ENCODE results near the gene GNG7. TPM values are rescaled to one million over a fixed set of nuclear protein-coding genes. Genes with fewer than 3 reads are reported as not detected.

The GNG7 gene
- polyA plus RNA-seq, 1 donor (not counting 4 experiments of a cell fraction or from before 2014, with no cell fraction given), result 0.01 TPM

GRCh38 chr19:2552859-2553258 lies 149.6 kb downstream of the GNG7 start:
- H3K27ac ChIP-seq (ENCODE audit: control insufficient read depth, insufficient read depth, low read length), result no peak overlapping the region
- H2AFZ ChIP-seq (ENCODE audit: control insufficient read depth, low read length), result peak overlapping the region; percentile 71
- H3K79me2 ChIP-seq (ENCODE audit: control insufficient read depth, insufficient read depth, low read length), result no peaks in the 10 kb centered on the region
- dilution Hi-C loops (cut with MboI; ENCODE audit: extremely low pct_ligation_motif_present, low sequenced_read_pairs), result no loop called here
- no peak overlapping the region for H3K9ac ChIP-seq (ENCODE audit: control insufficient read depth, extremely low read depth, insufficient read depth, low read length)
- no peak for DNase-seq (ENCODE audit: low read depth, low spot score)
- peak overlapping the region; percentile 85 for H3K4me2 ChIP-seq (ENCODE audit: control insufficient read depth, extremely low read depth, insufficient read depth, low read depth, low read length)
- H3K9me1 ChIP-seq (ENCODE audit: control insufficient read depth, extremely low read depth, insufficient read depth, low read length), result no peaks in the 10 kb centered on the region
- H3K4me1 ChIP-seq (ENCODE audit: control insufficient read depth, extremely low read depth, insufficient read depth, low read length), result peaks cover 3% of the 10 kb centered on the region
- no peaks in the 10 kb centered on the region for H3K36me3 ChIP-seq (ENCODE audit: control insufficient read depth in 2 of 2, extremely low read depth in 1 of 2, insufficient read depth in 2 of 2, low read length in 2 of 2)
- TF ChIP-seq EZH2 (IDR thresholded peaks at IDR 0.05; ENCODE audit: low read length) (no peak), CTCF (optimal IDR thresholded peaks at IDR 0.05 in 1 of 3, IDR thresholded peaks at IDR 0.05 in 1 of 3, conservative IDR thresholded peaks at IDR 0.05 in 1 of 3; ENCODE audit: extremely low read depth in 1 of 3, insufficient read depth in 2 of 3, low read length in 3 of 3) (no peak)
- H3K27me3 ChIP-seq (ENCODE audit: control insufficient read depth, extremely low read depth, insufficient read depth, low read length), result no peaks in the 10 kb centered on the region
- no peaks in the 10 kb centered on the region for H3K9me3 ChIP-seq (ENCODE audit: control insufficient read depth, low read depth, low read length)
- H4K20me1 ChIP-seq (ENCODE audit: control insufficient read depth, extremely low read depth, insufficient read depth, low read length), result no peaks in the 10 kb centered on the region
- H3K4me3 ChIP-seq (ENCODE audit: control insufficient read depth in 2 of 3, extremely low read depth in 1 of 3, insufficient read depth in 2 of 3, low read depth in 1 of 3, low read length in 3 of 3), result peak overlapping the region in 2 of 3 experiments; percentile 44 to 61
- FAIRE-seq, result peak; percentile 5

GRCh38 chr19:2551864-2552185 lies 150.7 kb downstream of the GNG7 start:
- Histone ChIP-seq H3K79me2 (ENCODE audit: control insufficient read depth, insufficient read depth, low read length) (no peaks in the 10 kb centered on the region), H3K36me3 (ENCODE audit: control insufficient read depth in 2 of 2, extremely low read depth in 1 of 2, insufficient read depth in 2 of 2, low read length in 2 of 2) (no peaks in the 10 kb centered on the region), H3K27ac (ENCODE audit: control insufficient read depth, insufficient read depth, low read length) (no peak overlapping the region), H4K20me1 (ENCODE audit: control insufficient read depth, extremely low read depth, insufficient read depth, low read length) (no peaks in the 10 kb centered on the region), H3K9ac (ENCODE audit: control insufficient read depth, extremely low read depth, insufficient read depth, low read length) (no peak overlapping the region), H3K9me1 (ENCODE audit: control insufficient read depth, extremely low read depth, insufficient read depth, low read length) (no peaks in the 10 kb centered on the region), H3K4me2 (ENCODE audit: control insufficient read depth, extremely low read depth, insufficient read depth, low read depth, low read length) (no peak overlapping the region), H2AFZ (ENCODE audit: control insufficient read depth, low read length) (no peak overlapping the region), H3K9me3 (ENCODE audit: control insufficient read depth, low read depth, low read length) (no peaks in the 10 kb centered on the region), H3K4me3 (ENCODE audit: control insufficient read depth in 2 of 3, extremely low read depth in 1 of 3, insufficient read depth in 2 of 3, low read depth in 1 of 3, low read length in 3 of 3) (no peak overlapping the region), H3K27me3 (ENCODE audit: control insufficient read depth, extremely low read depth, insufficient read depth, low read length) (no peaks in the 10 kb centered on the region), H3K4me1 (ENCODE audit: control insufficient read depth, extremely low read depth, insufficient read depth, low read length) (peaks cover 3% of the 10 kb centered on the region)
- TF ChIP-seq CTCF (optimal IDR thresholded peaks at IDR 0.05 in 1 of 3, IDR thresholded peaks at IDR 0.05 in 1 of 3, conservative IDR thresholded peaks at IDR 0.05 in 1 of 3; ENCODE audit: extremely low read depth in 1 of 3, insufficient read depth in 2 of 3, low read length in 3 of 3) (no peak), EZH2 (IDR thresholded peaks at IDR 0.05; ENCODE audit: low read length) (no peak)
- dilution Hi-C loops (cut with MboI; ENCODE audit: extremely low pct_ligation_motif_present, low sequenced_read_pairs), result no loop called here
- DNase-seq (ENCODE audit: low read depth, low spot score), result no peak
- FAIRE-seq, result no peak
